ENCODE data around the gene PLD4.

GRCh38 chr14:104953097-104953496 is 28.4 kb downstream of the PLD4 start:
- TF ChIP-seq EZH2 (IDR thresholded peaks at IDR 0.05), result no peak
- no peak for TF ChIP-seq FOXP2 (optimal IDR thresholded peaks at IDR 0.05; ENCODE audit: control extremely low read depth, extremely low read length, insufficient read depth)
- TF ChIP-seq POLR2AphosphoS5 (IDR thresholded peaks at IDR 0.05; ENCODE audit: borderline replicate concordance, low read depth, low read length), result no peak

Data from SK-N-MC (cell line).